Loucy (cell line): Measurements from ENCODE around the gene BACH2.

ENCODE experiments used
- H2AFZ ChIP-seq: fragments of 200-600 bp; sonication (generic); 2 replicates; pipeline ENCODE4 v1.6.0; 2016; ENCODE audit warnings: antibody characterized with exemption, mild to moderate bottlenecking, low read length, moderate library complexity
- H3F3A ChIP-seq: fragments of 200-600 bp; 2 replicates; pipeline ENCODE4 v1.6.0; 2016; ENCODE audit warnings: antibody characterized with exemption, low read depth, mild to moderate bottlenecking
- H3K27me3 ChIP-seq: fragments of 200-600 bp; sonication (generic); 2 replicates; pipeline ENCODE4 v1.6.1; 2014; ENCODE audit warnings: low read length, mild to moderate bottlenecking; ENCODE audit not compliant: insufficient read depth, poor library complexity, severe bottlenecking
- H3K36me3 ChIP-seq: fragments of 200-600 bp; sonication (generic); 2 replicates; pipeline ENCODE4 v1.6.1; 2016; ENCODE audit warnings: low read length; ENCODE audit not compliant: insufficient read depth
- H3K4me1 ChIP-seq: fragments of 200-600 bp; sonication (generic); 2 replicates; pipeline ENCODE4 v1.5.1; 2014; ENCODE audit warnings: low read length, mild to moderate bottlenecking; ENCODE audit not compliant: insufficient read depth, poor library complexity, severe bottlenecking
- H3K4me2 ChIP-seq: fragments of 200-600 bp; sonication (generic); 2 replicates; pipeline ENCODE4 v1.6.0; 2014; ENCODE audit warnings: antibody characterized with exemption, low read length, low read depth, mild to moderate bottlenecking; ENCODE audit not compliant: poor library complexity, severe bottlenecking
- H3K4me3 ChIP-seq: fragments of 200-600 bp; sonication (generic); 2 replicates; pipeline ENCODE4 v1.5.1; 2014; ENCODE audit warnings: low read length, mild to moderate bottlenecking, mixed read lengths; ENCODE audit not compliant: poor library complexity, severe bottlenecking
- H3K79me2 ChIP-seq: fragments of 200-600 bp; sonication (generic); 2 replicates; pipeline ENCODE4 v1.6.1; 2014; ENCODE audit warnings: low read length; ENCODE audit not compliant: insufficient read depth
- H3K9ac ChIP-seq: fragments of 200-600 bp; sonication (generic); 2 replicates; pipeline ENCODE4 v1.6.0; 2014; ENCODE audit warnings: mild to moderate bottlenecking, low read depth, low read length, moderate library complexity; ENCODE audit not compliant: poor library complexity, severe bottlenecking
- H3K9me2 ChIP-seq: fragments of 200-600 bp; sonication (generic); replicated peaks from 2 replicates; pipeline ENCODE4 v1.6.1; 2016; ENCODE audit warnings: low read depth, low read length, mixed read lengths
- H3K9me3 ChIP-seq: fragments of 200-600 bp; sonication (generic); 2 replicates; pipeline ENCODE4 v1.6.1; 2014; ENCODE audit warnings: mild to moderate bottlenecking, antibody characterized with exemption, low read length, low read depth; ENCODE audit not compliant: insufficient read depth
- H4K20me1 ChIP-seq: fragments of 200-600 bp; sonication (generic); 2 replicates; pipeline ENCODE4 v1.6.0; 2014; ENCODE audit warnings: antibody characterized with exemption, low read length, mild to moderate bottlenecking; ENCODE audit not compliant: insufficient read depth, poor library complexity, severe bottlenecking
- EZH2phosphoT487 ChIP-seq: fragments of 200-600 bp; IDR thresholded peaks from 2 replicates; pipeline ENCODE4 v1.6.1; 2018; ENCODE audit warnings: antibody characterized with exemption, mild to moderate bottlenecking, moderate library complexity, borderline replicate concordance
- TF ChIP-seq, protein P1 (sequence below): fragments of 200-600 bp; sonication (generic); conservative IDR thresholded peaks from 2 replicates; pipeline ENCODE4 v1.5.1; 2014; ENCODE audit warnings: mild to moderate bottlenecking, antibody characterized with exemption, low read length

The BACH2 gene

DNA sequence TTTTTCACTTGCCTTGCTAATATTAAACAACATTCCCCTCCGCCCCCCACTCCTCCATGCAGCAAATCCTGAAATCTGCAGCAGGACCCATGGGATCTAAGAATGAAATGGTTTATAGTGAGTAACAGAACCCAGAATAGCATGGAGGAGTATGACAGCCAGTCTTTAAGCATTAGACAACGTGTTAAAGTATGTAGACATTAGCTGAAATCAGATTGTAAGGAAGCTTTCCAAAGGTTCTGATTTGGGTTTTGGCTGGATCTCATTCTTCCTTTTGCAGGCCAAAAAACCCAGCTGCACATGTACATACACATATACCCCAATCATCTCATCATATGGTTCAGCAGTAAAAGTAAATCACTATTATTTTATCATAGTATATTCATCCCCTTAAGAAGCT is 275.9 kb downstream of the BACH2 start:
- Histone ChIP-seq H3K4me3 (no peak overlapping the region), H3K27me3 (no peaks in the 10 kb centered on the region), H2AFZ (no peak overlapping the region), H3K36me3 (peaks cover 7% of the 10 kb centered on the region; the same call in 1 of the 2 replicates), H3F3A (no peaks in the 10 kb centered on the region), H3K79me2 (no peaks in the 10 kb centered on the region), H3K4me1 (peaks cover 1% of the 10 kb centered on the region), H3K4me2 (no peak overlapping the region), H4K20me1 (no peaks in the 10 kb centered on the region), H3K9me3 (no peaks in the 10 kb centered on the region), H3K9ac (no peak overlapping the region), H3K9me2 (no peaks in the 10 kb centered on the region)
- TF ChIP-seq, protein P1, sequence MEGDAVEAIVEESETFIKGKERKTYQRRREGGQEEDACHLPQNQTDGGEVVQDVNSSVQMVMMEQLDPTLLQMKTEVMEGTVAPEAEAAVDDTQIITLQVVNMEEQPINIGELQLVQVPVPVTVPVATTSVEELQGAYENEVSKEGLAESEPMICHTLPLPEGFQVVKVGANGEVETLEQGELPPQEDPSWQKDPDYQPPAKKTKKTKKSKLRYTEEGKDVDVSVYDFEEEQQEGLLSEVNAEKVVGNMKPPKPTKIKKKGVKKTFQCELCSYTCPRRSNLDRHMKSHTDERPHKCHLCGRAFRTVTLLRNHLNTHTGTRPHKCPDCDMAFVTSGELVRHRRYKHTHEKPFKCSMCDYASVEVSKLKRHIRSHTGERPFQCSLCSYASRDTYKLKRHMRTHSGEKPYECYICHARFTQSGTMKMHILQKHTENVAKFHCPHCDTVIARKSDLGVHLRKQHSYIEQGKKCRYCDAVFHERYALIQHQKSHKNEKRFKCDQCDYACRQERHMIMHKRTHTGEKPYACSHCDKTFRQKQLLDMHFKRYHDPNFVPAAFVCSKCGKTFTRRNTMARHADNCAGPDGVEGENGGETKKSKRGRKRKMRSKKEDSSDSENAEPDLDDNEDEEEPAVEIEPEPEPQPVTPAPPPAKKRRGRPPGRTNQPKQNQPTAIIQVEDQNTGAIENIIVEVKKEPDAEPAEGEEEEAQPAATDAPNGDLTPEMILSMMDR, result no peak
- TF ChIP-seq EZH2phosphoT487, result no peak

DNA sequence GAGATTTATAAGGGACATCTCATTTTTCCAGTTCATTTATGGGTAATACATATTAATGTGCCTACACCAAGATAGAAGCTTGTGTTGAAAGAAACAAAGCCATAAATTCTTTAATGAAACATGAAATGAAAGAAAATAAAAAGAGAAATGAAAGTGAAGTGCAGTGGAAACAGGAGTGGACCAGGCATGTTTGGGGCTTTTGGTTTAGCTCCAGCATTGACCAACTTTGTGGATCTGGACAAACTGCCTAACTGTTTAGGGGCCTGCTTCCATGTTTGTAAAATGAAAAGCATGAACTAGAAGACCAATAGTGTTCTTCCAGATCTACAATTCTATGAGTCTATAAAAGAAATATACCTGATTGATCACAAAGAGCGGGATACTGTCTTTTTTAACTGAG is 277.4 kb downstream of the BACH2 start:
- Histone ChIP-seq H3F3A (no peaks in the 10 kb centered on the region), H3K4me1 (no peaks in the 10 kb centered on the region)

DNA sequence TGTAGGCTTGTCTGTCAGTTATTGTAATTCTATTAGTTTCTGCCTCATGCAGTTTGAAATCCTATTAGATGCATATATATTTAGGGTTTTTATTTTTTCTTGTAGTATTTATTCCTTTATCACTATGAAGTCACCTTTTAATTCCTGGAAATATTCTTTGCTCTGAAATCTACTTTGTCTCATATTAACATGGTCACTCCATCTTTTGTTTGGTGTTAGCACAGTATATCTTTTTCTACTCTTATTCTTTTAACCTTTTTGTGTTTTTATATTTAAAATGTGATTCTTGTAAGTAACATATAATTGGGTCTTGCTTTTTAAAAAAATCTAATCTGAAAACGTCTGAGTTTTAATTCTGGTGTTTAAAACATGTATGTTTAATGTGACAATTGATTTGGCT is 280.8 kb downstream of the BACH2 start:
- no peaks in the 10 kb centered on the region for H3K9me3 ChIP-seq
- no peak for TF ChIP-seq EZH2phosphoT487

More for the DNA sequence above, 277.4 kb downstream of the BACH2 start:
- no peaks in the 10 kb centered on the region for H3K27me3 ChIP-seq
- no peak for TF ChIP-seq EZH2phosphoT487
- TF ChIP-seq, protein P1, result no peak
- peaks cover 7% of the 10 kb centered on the region; the same call in 1 of the 2 replicates for H3K36me3 ChIP-seq
- no peaks in the 10 kb centered on the region for H3K9me3 ChIP-seq
- no peak overlapping the region for H3K9ac ChIP-seq
- no peaks in the 10 kb centered on the region for H4K20me1 ChIP-seq
- no peak overlapping the region for H2AFZ ChIP-seq
- no peak overlapping the region for H3K4me2 ChIP-seq
- H3K79me2 ChIP-seq, result no peaks in the 10 kb centered on the region
- no peak overlapping the region for H3K4me3 ChIP-seq
- no peaks in the 10 kb centered on the region for H3K9me2 ChIP-seq

DNA sequence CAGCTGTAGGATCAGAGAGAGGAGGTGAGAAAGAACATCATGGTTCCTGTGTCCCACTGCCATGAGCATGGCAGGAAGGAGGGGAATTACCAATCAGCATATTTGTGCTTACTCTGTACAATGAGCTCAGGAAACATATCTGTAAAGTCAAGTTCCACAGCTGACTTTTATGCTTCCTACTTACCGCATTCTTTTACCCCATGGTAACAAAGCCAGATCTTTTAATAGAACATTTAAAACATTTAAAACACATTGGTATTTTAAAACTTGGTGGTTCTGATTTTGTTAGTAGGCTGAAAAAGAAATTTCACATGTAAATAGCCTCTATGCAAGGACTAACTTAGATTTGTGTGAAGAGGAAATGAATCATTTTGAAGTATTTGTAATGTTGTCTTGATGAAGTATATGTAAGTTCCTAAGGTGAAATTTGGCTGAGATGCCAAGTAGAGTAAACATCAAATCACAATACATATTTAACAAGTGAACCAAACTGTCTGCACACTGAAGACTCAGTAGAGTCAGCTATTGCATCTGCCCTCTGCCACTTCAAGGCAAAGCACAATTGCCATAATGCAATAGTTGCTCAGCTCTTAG is 287.6 kb downstream of the BACH2 start:
- Histone ChIP-seq H4K20me1 (no peaks in the 10 kb centered on the region), H3K4me2 (peak overlapping the region; percentile 22), H3K9ac (no peak overlapping the region), H3K79me2 (no peaks in the 10 kb centered on the region), H3K4me3 (no peak overlapping the region), H3K4me1 (peaks cover 9% of the 10 kb centered on the region), H3K9me2 (no peaks in the 10 kb centered on the region), H3F3A (no peaks in the 10 kb centered on the region), H3K36me3 (peaks cover 34% of the 10 kb centered on the region; the same call in 1 of the 2 replicates), H3K9me3 (no peaks in the 10 kb centered on the region), H3K27me3 (no peaks in the 10 kb centered on the region), H2AFZ (no peak overlapping the region)
- no peak for TF ChIP-seq EZH2phosphoT487
- TF ChIP-seq, protein P1, result no peak

More for the DNA sequence above, 280.8 kb downstream of the BACH2 start:
- no peaks in the 10 kb centered on the region for H3F3A ChIP-seq
- H3K36me3 ChIP-seq, result peaks cover 7% of the 10 kb centered on the region; the same call in 1 of the 2 replicates
- no peaks in the 10 kb centered on the region for H3K79me2 ChIP-seq
- H3K9ac ChIP-seq, result no peak overlapping the region
- no peaks in the 10 kb centered on the region for H3K27me3 ChIP-seq
- H2AFZ ChIP-seq, result no peak overlapping the region
- no peaks in the 10 kb centered on the region for H3K9me2 ChIP-seq
- H4K20me1 ChIP-seq, result no peaks in the 10 kb centered on the region
- H3K4me2 ChIP-seq, result no peak overlapping the region
- no peak overlapping the region for H3K4me3 ChIP-seq
- no peaks in the 10 kb centered on the region for H3K4me1 ChIP-seq
